ENCODE measurements around the gene TEX36. TPM values are rescaled to one million over a fixed set of nuclear protein-coding genes. Genes with fewer than 3 reads are reported as not detected.

TEX36 gene
- total RNA-seq, 1 donor from 2014 or later: not detected

Other genes starting within 250 kb of the TEX36 start
- 5.7 TPM for gene EDRF1, start 36.5 kb upstream of the TEX36 start, total RNA-seq
- 0.20 TPM for gene MMP21, start 92.7 kb upstream of the TEX36 start, total RNA-seq
- gene UROS, start 140.1 kb upstream of the TEX36 start, total RNA-seq: 28.3 TPM
- 25.3 TPM for gene BCCIP, start 140.4 kb upstream of the TEX36 start, total RNA-seq
- 12.7 TPM for gene DHX32, start 198.1 kb upstream of the TEX36 start, total RNA-seq
- not detected for gene FANK1, start 213.4 kb upstream of the TEX36 start, total RNA-seq

All from left lobe of liver (tissue), 1 donor.